GM23338 (cell line): Measurements from ENCODE around the gene STARD4. TPM values are rescaled to one million over a fixed set of nuclear protein-coding genes. Genes with fewer than 3 reads are reported as not detected.

Source experiments
- ATAC-seq: fragments of 200-7000 bp; cut with Tn5 transposase; 3 replicates; pipeline ENCODE4 v1.9.1; 2020
- DNase-seq: peaks from one replicate; pipeline ENCODE4 v3.0.0-alpha.2; 2015; ENCODE audit warnings: low spot score
- H2AFZ ChIP-seq: fragments of 200-600 bp; sonication (generic); 2 replicates; pipeline ENCODE4 v1.8.0; 2016; ENCODE audit warnings: antibody characterized with exemption, mild to moderate bottlenecking, moderate library complexity
- H3F3A ChIP-seq: fragments of 200-600 bp; sonication (generic); replicated peaks from 2 replicates; pipeline ENCODE4 v1.8.0; 2017; ENCODE audit warnings: antibody characterized with exemption, mixed run types, low read depth
- H3K27ac ChIP-seq: fragments of 200-600 bp; sonication (generic); 2 replicates; pipeline ENCODE4 v1.6.1; 2016; ENCODE audit warnings: low read depth
- H3K27me3 ChIP-seq: fragments of 200-600 bp; sonication (generic); 2 replicates; pipeline ENCODE4 v1.8.0; 2016; ENCODE audit warnings: mild to moderate bottlenecking, mixed run types, moderate library complexity; ENCODE audit not compliant: insufficient read depth
- H3K36me3 ChIP-seq: fragments of 200-600 bp; sonication (generic); 2 replicates; pipeline ENCODE4 v1.8.0; 2016; ENCODE audit warnings: mild to moderate bottlenecking; ENCODE audit not compliant: insufficient read depth
- H3K4me1 ChIP-seq: fragments of 200-600 bp; sonication (generic); 2 replicates; pipeline ENCODE4 v1.8.0; 2016; ENCODE audit warnings: mild to moderate bottlenecking, moderate library complexity; ENCODE audit not compliant: insufficient read depth
- H3K4me2 ChIP-seq: fragments of 200-600 bp; sonication (generic); 2 replicates; pipeline ENCODE4 v1.7.1; 2017; ENCODE audit warnings: mixed run types
- H3K4me3 ChIP-seq: fragments of 200-600 bp; sonication (generic); 2 replicates; pipeline ENCODE4 v1.6.1; 2016; ENCODE audit warnings: mixed run types
- H3K79me2 ChIP-seq: fragments of 200-600 bp; sonication (generic); replicated peaks from 2 replicates; pipeline ENCODE4 v1.8.0; 2017; ENCODE audit warnings: mild to moderate bottlenecking; ENCODE audit not compliant: insufficient read depth
- H3K9me2 ChIP-seq: fragments of 200-600 bp; sonication (generic); 2 replicates; pipeline ENCODE4 v1.8.0; 2017; ENCODE audit not compliant: insufficient read depth
- H4K20me1 ChIP-seq: fragments of 200-600 bp; sonication (generic); replicated peaks from 2 replicates; pipeline ENCODE4 v1.8.0; 2017; ENCODE audit warnings: mild to moderate bottlenecking; ENCODE audit not compliant: insufficient read depth
- H3K27ac Mint-ChIP-seq: 2 replicates; pipeline ENCODE4 v1.8.0; 2020; ENCODE audit warnings: inconsistent platforms, mild to moderate bottlenecking, moderate library complexity, mixed read lengths
- H3K27me3 Mint-ChIP-seq: 3 replicates; pipeline ENCODE4 v1.8.0; 2022; ENCODE audit warnings: low read depth, mild to moderate bottlenecking, moderate library complexity, mixed read lengths, inconsistent platforms; ENCODE audit not compliant: insufficient read depth, poor library complexity
- H3K36me3 Mint-ChIP-seq: 3 replicates; pipeline ENCODE4 v1.8.0; 2021; ENCODE audit warnings: low read depth, mild to moderate bottlenecking, inconsistent platforms, moderate library complexity, mixed read lengths
- H3K4me1 Mint-ChIP-seq: 3 replicates; pipeline ENCODE4 v1.8.0; 2020; ENCODE audit warnings: mild to moderate bottlenecking, inconsistent platforms, mixed read lengths
- H3K4me3 Mint-ChIP-seq: 3 replicates; pipeline ENCODE4 v1.8.0; 2021; ENCODE audit warnings: moderate library complexity, mild to moderate bottlenecking, inconsistent platforms, mixed read lengths
- H3K9me3 Mint-ChIP-seq: 3 replicates; pipeline ENCODE4 v1.8.0; 2020; ENCODE audit warnings: moderate library complexity, mild to moderate bottlenecking, inconsistent platforms, mixed read lengths
- CTCF ChIP-seq, 2 experiments: fragments of 200-600 bp in 1 of 2; sonication (generic) in 1 of 2; conservative IDR thresholded peaks; 2 replicates each; pipeline versions ENCODE4 v1.5.1 to v1.6.1; 2016 to 2017; ENCODE audit warnings: antibody characterized with exemption in 2 of 2, low read depth in 2 of 2, mild to moderate bottlenecking in 2 of 2, moderate library complexity in 1 of 2
- ETS1 ChIP-seq: IDR thresholded peaks from 2 replicates; pipeline ENCODE4 v1.6.1; 2016; ENCODE audit warnings: antibody characterized with exemption
- EZH2phosphoT487 ChIP-seq: fragments of 200-600 bp; sonication (generic); IDR thresholded peaks from one replicate; pipeline ENCODE4 v1.8.1; 2018; ENCODE audit warnings: antibody characterized with exemption; ENCODE audit not compliant: unreplicated experiment
- JUNB ChIP-seq: IDR thresholded peaks from one replicate; pipeline ENCODE4 v1.6.1; 2016; ENCODE audit warnings: antibody characterized with exemption; ENCODE audit not compliant: unreplicated experiment
- NANOG ChIP-seq: IDR thresholded peaks from 2 replicates; pipeline ENCODE4 v1.6.1; 2016; ENCODE audit warnings: antibody characterized with exemption, borderline replicate concordance
- REST ChIP-seq: IDR thresholded peaks from one replicate; pipeline ENCODE4 v1.6.1; 2018; ENCODE audit warnings: antibody characterized with exemption; ENCODE audit not compliant: unreplicated experiment
- STAT1 ChIP-seq: IDR thresholded peaks from one replicate; pipeline ENCODE4 v1.6.1; 2016; ENCODE audit warnings: antibody characterized with exemption; ENCODE audit not compliant: unreplicated experiment
- ZNF114 ChIP-seq: fragments of 250-450 bp; sonication (Bioruptor Pico); IDR thresholded peaks from 2 replicates; pipeline ENCODE4 v1.5.0; 2020; ENCODE audit warnings: mild to moderate bottlenecking, moderate library complexity
- ZNF331 ChIP-seq: fragments of 250-450 bp; sonication (Bioruptor Pico); IDR thresholded peaks from 2 replicates; pipeline ENCODE4 v1.5.0; 2020; ENCODE audit warnings: low read depth, mild to moderate bottlenecking, moderate library complexity
- ZNF462 ChIP-seq: fragments of 250-450 bp; sonication (Bioruptor Pico); IDR thresholded peaks from 2 replicates; pipeline ENCODE4 v1.5.0; 2020; ENCODE audit warnings: mild to moderate bottlenecking, moderate library complexity
- polyA plus RNA-seq: library from polyadenylated mRNA; unstranded; fragments of >200 nt; fragmentation: Nextera tagmentation; extraction: Ambion mirVana; gene quantifications from 2 replicates; pipeline ENCODE4 v1.2.1, GENCODE V29; 2016
- total RNA-seq: library from RNA; depleted of rRNA; stranded (reverse); fragments of >200 nt; shearing (Covaris generic); gene quantifications from 2 replicates; pipeline ENCODE4 v1.2.3, GENCODE V29; 2014

Gene STARD4
- total and polyA plus RNA-seq, 2 experiments from 2014 or later, result 25.0 to 92.0 TPM

- DNase-seq (peak; percentile 75), ATAC-seq (peak; percentile 99)
- Histone ChIP-seq H3K4me3 (no peak overlapping the region), H3K9me2 (no peaks in the 10 kb centered on the region), H3K79me2 (no peaks in the 10 kb centered on the region), H3F3A (no peaks in the 10 kb centered on the region), H4K20me1 (no peaks in the 10 kb centered on the region), H3K4me2 (0 out of 2 replicates have a peak overlapping the region, but pooled peaks have one; percentile 13), H3K36me3 (no peaks in the 10 kb centered on the region), H2AFZ (no peak overlapping the region), H3K27me3 (no peaks in the 10 kb centered on the region), H3K27ac (0 out of 2 replicates have a peak overlapping the region, but pooled peaks have one; percentile 4), H3K4me1 (peaks cover 28% of the 10 kb centered on the region)
- H3K27me3 Mint-ChIP-seq, result peaks cover 2% of the 10 kb centered on the region
- no peak overlapping the region for H3K27ac Mint-ChIP-seq
- TF ChIP-seq ZNF462 (CRISPR knock-in tag) (no peak), CTCF (conservative IDR thresholded peaks at IDR 0.05; ENCODE audit: low read depth in 2 of 2) (peak; percentile 64 to 83), NANOG (no peak)
- peaks cover 20% of the 10 kb centered on the region for H3K4me1 Mint-ChIP-seq
- H3K36me3 Mint-ChIP-seq, result peaks cover 3% of the 10 kb centered on the region; the same call in 1 of the 3 replicates
- H3K4me3 Mint-ChIP-seq, result no peak overlapping the region
- H3K9me3 Mint-ChIP-seq, result peaks cover 3% of the 10 kb centered on the region; the same call in 1 of the 3 replicates
Observed at GRCh38 chr5:111461255-111461671, 51.1 kb downstream of the STARD4 start.

GRCh38 chr5:111454776-111455175 lies 57.6 kb downstream of the STARD4 start:
- Histone ChIP-seq H3K4me1 (no peaks in the 10 kb centered on the region), H3K9me2 (no peaks in the 10 kb centered on the region), H3K4me3 (no peak overlapping the region), H2AFZ (no peak overlapping the region), H3K36me3 (no peaks in the 10 kb centered on the region), H4K20me1 (no peaks in the 10 kb centered on the region), H3K27me3 (no peaks in the 10 kb centered on the region), H3K79me2 (no peaks in the 10 kb centered on the region), H3F3A (no peaks in the 10 kb centered on the region), H3K27ac (no peak overlapping the region), H3K4me2 (no peak overlapping the region)
- no peak for TF ChIP-seq STAT1
- TF ChIP-seq ZNF114 (CRISPR knock-in tag), result no peak
- TF ChIP-seq ZNF331 (CRISPR knock-in tag), result no peak
- TF ChIP-seq REST, result no peak
- TF ChIP-seq JUNB, result no peak
- TF ChIP-seq EZH2phosphoT487, result no peak
- TF ChIP-seq ETS1, result no peak
- Mint-ChIP-seq H3K4me3 (no peak overlapping the region), H3K27me3 (peaks cover 2% of the 10 kb centered on the region), H3K4me1 (peaks cover 3% of the 10 kb centered on the region; the same call in 1 of the 3 replicates), H3K27ac (no peak overlapping the region), H3K9me3 (no peaks in the 10 kb centered on the region), H3K36me3 (no peaks in the 10 kb centered on the region)
- DNase-seq (no peak), ATAC-seq (no peak)
